GM21447 (cell line): ENCODE data around the gene DDA1.
A peak's percentile ranks its signal among the peaks of the same experiment; 100 is the strongest.

Experiments
- ATAC-seq: cut with Tn5 transposase; IDR thresholded peaks from one replicate; pipeline ENCODE4 v1.9.1; 2021; ENCODE audit not compliant: unreplicated experiment

The DDA1 gene

DNA sequence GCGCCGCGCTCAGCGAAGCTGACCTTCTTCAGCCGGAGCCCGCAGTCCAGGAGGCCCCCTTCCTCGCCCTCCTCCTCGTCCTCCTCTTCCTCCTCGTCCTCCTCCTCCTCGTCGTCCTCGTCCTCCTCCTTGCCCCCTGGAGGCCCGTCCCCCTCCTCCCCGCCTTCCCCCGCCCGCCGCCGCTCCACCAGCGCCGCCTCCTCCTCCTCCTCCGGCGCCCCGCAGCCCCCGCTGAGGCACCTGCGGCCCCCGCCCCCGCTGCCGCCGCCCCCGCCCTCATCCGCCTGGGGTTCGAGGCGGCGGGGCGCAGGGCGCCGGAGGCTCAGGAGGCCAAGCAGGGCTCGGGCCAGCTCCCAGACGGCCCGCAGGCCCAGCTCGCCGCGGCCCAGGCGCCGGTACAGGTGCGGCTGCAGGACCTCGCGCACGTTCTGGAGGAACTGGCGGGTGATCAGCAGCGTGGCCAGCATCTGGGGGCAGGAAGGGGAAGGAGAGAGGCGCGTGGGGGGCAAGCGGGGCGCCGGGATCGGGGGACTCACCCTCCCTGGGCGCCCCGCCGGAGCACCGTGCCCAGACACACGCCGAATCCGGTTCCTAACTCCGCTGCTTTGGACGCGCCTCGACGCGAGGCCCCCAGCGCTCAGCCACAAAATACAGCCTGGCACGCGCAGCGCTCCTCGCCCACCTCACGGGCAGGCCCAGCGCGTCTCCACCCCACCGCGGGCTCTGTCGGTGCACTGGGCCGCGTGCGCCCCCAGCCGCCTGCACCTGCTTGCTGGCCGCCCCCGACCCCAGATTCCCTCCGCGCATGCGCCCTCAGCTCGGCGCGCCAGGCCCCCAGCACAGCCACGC, 19.4 kb downstream of the DDA1 start:
- no peak for ATAC-seq

DNA sequence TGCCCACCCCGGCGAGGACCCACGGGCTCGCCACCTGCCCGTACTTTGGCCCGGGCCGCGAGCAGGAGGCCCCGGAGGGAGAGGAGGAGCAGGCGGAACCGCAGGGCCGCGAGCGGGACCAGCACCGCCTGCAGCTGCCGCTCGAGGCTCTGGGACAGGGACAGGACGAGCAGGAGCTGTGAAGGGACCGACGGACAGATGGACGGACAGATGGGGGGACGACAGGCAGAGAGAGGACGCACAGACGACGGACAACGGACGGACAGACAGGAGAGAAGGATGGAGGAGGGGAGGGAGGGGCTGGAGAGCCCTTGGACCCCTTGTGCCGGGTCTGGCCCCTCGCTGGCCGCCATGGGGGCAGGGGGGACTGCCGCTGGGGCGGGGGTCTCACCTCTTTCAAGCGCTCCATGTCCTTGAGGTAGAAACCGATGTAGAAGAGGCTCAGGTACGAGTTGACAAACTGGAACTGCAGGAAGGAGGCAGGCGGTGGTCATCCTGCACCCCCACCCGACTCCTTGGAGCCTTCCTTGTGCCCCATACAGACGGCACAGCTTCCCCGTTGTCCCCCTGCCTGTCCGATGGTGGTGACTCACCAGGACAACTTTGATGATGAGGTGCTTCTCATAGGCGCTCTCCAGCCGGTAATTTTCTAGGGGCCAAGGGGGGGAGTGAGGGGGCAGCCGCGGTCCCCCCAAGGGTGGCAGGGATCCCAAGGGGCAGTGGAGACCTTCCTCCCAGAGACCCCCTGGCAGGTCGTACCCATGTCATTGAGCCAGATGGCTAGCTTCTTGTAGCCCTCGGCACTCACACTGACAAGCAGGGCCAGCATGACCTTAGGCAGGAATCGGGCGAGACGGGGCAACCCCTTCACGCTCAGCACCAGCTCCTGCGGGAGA, 20.3 kb downstream of the DDA1 start:
- ATAC-seq = no peak

GRCh38 chr19:17330262-17331044, 21.1 kb downstream of the DDA1 start:
- ATAC-seq = no peak

DNA sequence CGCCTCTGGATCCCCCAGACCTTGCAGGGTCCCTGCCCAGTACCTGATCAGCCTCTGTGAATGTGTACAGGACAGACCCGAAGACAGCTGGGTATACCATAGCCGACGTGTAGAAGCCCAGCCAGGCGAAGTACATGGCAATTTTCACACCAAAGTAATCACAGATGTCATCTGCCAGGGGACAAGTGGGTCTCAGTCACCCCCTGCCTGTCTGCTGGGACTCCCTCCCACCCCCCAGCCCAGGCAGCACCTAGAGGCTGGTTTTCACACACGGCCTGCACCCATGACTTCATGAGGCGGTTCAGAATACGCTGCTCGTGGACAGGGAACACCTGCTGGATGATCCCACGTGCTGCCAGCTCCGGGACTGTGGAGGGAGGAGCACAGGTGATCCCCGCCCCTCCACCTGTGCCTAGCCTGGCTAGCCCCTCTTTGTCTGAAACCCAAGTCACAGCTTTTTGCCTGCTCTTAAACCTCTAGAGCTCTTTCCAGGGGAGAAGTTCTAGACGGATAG, 21.7 kb downstream of the DDA1 start:
- no peak for ATAC-seq

- no peak for ATAC-seq
Observed at GRCh38 chr19:17332360-17332676, 23.0 kb downstream of the DDA1 start.

DNA sequence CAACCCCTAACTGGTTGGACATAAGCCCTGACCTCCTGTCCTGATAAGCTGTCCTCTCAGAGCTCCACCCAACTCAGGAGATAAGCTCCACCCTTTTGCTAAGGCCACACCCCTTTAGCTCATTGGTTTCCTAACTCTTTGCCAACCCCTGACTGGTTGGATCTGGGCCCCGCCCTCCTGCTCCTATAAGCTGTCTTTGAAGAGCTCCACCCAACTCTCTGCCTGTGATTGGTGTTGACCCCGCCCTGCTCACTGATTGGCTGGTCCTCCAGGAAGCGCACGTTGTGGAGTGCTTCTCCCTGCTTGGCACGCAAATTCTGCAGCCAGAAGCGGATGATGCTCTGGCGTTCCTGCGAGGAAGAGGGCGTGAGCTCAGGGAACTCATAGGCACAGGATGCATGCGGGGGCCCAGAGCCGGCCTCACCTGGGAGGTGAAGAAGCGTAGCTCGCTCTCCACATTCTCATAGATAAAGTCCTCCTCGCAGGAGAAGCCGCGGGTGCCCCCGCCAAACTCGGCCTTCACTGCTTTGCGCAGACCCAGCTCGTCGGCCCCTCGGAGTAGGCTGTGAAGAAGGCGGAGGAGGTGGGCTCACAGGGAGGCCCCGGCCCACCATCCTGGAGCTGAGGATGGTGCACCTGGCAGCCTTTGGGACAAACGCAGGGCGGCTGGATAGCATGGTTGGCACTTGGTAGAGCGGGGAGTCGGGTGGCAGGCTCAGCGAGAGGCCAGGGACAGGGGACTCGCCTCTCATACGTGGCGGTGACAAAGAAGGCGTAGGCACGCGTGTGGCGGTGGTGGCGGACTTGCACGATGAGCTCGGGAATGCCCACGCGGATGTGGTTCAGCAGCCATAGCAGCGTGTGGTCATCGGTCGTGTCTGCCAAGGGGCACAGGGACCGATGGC, 23.6 kb downstream of the DDA1 start:
- no peak for ATAC-seq

- ATAC-seq = no peak
Observed at GRCh38 chr19:17333611-17334413, 24.4 kb downstream of the DDA1 start.

- peak; percentile 42 for ATAC-seq
Observed at GRCh38 chr19:17334414-17335409, 25.3 kb downstream of the DDA1 start, which contains the start of gene ANO8. Gene ANO8 (minus strand): TSS chr19:17334855. CDS start chr19:17334670, 185 bp downstream.

- ATAC-seq = no peak
Observed at GRCh38 chr19:17335575-17335974, 26.2 kb downstream of the DDA1 start.

GRCh38 chr19:17336872-17337674, 27.7 kb downstream of the DDA1 start, which contains the start of gene GTPBP3:
Gene GTPBP3 (plus strand): TSS chr19:17337553. CDS start chr19:17337612, 59 bp downstream.
- peak; percentile 67 for ATAC-seq

- ATAC-seq = no peak
Observed at GRCh38 chr19:17337675-17338432, 28.5 kb downstream of the DDA1 start.

DNA sequence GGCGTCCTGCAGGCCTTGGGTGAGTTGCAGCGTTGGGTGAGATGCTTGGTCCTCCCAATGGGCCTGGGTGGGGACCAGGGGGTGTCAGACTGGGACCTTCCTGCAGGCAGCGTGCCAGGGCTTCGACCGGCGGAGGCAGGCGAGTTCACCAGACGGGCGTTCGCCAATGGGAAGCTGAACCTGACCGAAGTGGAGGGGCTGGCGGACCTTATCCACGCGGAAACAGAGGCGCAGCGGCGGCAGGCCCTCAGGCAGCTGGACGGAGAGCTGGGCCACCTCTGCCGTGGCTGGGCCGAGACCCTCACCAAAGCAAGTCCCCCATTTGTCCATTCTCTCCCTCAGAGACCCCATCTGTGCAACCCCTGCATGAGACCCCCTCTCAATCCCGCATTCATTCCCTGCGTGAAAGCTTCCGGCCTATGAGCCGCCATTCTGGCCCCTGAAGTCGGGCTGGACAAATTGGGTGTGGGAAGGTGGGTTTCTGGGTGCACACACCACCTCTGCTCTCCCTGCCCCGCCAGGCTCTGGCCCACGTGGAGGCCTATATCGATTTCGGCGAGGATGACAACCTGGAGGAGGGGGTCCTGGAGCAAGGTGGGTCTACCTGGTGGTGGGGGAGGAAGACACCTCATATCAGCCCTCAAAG, 29.2 kb downstream of the DDA1 start:
- no peak for ATAC-seq

GRCh38 chr19:17339088-17339741, 29.9 kb downstream of the DDA1 start:
- no peak for ATAC-seq

- no peak for ATAC-seq
Observed at GRCh38 chr19:17340302-17340870, 31.0 kb downstream of the DDA1 start.

DNA sequence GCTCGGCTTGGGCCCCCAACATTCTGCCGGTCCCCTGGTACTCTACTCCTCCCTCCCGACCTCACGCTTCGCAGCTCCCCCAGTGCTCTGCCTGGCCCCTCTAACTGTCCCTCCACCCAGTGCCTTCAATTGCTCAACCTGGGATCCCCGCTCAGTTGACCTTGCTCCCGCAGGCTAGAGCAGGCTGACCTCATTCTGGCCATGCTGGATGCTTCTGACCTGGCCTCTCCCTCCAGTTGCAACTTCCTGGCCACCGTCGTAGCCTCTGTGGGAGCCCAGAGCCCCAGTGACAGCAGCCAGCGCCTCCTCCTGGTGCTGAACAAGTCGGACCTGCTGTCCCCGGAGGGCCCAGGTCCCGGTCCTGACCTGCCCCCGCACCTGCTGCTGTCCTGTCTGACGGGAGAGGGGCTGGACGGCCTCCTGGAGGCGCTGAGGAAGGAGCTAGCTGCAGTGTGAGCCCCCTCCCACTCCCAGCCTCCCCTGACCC, 31.6 kb downstream of the DDA1 start:
- ATAC-seq = no peak
